ENCODE data around the gene FNDC4.

FNDC4 gene

DNA sequence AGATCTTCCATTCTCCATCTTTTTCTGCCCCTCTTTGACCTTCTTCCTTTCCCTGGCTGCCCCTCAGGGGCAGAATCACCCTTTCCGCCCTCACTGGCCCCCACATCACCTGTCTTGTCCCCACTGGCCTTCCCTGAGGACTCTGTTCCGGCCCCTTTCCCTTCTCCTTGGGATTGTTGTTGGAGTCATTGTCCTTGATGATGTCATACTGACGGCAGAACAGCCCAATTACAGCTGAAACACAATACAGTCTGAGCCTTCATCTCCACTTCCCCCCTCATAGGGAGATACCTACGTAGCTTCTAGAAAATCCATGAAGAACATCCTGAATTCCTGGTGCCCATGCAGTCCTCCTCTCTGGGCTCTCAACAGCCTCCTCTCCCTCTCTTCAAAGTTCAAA lies 2.4 kb downstream of the FNDC4 start:
- no peak for DNase-seq

DNA sequence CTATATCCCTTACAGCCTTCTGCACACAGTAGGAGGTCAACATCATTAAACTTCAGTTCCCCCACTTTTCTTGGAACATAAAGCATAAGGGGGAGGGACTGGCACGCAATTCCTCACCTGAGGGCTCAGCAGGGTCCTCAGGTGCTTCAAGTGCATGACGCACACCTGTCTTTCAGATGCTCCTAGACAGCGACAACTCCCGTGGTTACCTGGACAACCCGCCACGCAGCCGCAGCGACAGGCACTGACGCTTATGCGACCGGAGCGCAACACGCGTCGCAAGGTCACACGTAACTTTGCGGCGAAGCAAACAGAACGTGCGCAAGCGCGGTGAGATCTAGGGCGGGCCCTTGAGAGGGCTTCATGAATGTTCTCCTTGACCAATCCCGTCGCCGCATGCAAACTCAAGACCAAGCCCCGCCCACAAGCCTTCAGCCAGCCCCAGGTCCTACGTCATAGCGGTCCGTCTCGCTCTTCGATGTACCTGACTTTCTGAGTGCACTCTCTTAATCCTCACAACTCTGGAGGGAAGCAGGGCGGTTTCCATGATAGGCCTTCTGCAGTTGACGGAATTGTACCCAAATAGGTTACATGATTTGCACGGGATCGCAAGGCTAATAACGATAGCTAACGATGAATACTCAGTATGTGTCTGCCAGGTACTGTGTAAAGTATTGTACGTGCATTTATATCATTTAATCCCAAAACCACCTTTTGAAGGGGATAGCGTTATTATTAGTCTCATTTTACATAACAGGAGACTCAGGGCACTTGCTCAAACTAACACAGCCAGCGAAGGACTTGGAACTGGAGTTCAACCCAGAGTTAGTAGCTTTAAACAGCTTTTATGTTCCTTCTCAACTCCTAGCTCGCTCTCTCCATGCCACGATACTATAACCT lies 5.3 kb downstream of the FNDC4 start, which contains the start of gene IFT172:
Gene IFT172, minus strand, starts transcription at position 246 of the 900 bp plus-strand sequence. Its CDS starts 90 bp downstream, at position 156.
- peak; percentile 100 for DNase-seq

DNA sequence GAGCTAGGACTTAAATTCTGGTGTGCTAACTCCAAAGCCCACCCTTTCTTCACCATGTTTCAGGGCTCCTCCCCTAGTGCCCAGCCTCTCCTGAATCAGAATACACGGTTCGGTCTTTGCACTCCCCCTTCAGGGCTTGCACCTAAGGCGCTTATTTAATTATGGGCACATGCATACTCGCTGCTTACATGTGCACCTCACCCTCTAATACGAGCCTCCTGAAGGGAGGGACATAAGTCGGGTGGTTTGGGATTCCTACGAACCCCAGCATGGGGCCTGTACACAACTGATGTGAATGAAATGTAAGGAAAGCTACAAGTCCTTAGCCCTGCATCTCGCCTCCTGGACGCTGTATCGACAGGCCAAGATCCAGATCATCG lies 5.9 kb downstream of the FNDC4 start:
- DNase-seq = peak; percentile 20

DNA sequence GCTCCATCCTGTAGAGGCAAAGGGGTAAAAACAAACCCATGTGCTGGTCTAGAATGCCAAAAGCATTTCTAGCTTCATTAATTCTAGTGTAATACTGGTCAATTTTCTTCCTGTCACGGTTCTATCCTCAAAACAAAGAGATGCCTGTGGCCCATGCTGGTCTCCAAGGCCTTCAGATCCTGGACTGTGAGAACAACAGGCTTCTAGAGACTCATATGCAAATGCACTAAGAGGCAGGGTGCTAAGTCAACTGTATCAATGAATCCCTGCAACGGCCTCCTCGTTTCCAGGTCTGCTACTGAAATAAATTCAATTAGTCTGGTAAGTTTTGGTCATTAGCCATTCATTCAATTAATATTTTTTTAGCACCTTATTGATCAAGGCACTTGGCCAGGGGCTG lies 9.5 kb downstream of the FNDC4 start:
- no peak for DNase-seq

DNA sequence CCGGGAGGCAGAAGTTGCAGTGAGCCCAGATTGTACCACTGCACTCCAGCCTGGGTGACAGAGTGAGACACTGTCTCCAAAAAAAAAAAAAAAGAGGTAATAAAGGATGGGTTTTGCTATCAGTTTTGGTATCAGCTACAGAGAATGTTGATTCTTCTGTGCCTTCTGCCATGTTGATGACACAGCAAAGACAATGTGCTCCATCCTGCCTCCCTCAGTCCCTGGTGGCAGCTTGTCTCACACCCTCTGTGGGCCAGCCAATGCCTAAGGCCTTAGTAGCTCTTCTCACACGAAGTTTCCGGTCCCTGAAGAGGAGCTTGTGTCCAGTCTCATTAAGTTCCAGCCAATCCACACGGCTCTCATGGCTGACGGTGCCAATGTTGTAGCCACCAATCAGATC lies 23.0 kb downstream of the FNDC4 start:
- no peak for DNase-seq

DNA sequence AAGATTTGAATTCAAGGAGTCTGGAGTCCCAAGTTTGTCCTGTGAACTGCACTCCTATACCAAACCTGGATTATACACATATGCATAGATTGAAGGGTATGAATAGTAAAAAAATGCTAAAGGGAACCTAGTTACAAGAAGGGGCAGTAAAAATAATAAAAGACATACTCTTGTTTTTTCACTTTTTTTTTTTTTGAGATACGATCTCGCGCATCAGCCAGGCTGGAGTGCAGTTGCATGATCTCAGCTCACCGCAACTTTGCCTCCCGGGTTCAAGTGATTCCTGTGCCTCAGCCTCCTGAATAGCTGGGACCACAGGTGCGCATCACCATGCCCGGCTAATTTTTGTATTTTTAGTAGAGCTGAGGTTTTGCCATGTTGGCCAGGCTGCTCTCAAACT lies 30.6 kb downstream of the FNDC4 start:
- DNase-seq = no peak

DNA sequence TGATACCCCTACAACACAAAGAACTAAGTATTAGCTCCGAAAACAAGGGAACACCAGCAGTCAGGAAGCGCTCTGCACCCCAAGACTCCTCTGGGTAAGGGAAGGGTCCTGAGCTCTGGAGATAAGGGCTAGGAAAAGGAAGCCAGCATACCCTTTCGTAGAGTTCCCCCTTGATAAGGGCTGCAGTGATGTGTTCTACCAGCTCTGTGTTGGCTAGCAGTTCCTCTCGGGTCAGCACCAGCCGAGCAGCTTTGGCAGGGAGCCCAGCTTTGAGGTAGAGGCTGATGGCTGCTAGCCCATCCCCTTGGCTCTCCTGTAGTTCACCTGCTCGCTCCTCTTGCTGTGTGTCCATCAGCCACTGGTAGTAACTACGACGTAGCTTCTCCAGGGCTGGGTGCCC lies 33.9 kb downstream of the FNDC4 start:
- DNase-seq = no peak

DNA sequence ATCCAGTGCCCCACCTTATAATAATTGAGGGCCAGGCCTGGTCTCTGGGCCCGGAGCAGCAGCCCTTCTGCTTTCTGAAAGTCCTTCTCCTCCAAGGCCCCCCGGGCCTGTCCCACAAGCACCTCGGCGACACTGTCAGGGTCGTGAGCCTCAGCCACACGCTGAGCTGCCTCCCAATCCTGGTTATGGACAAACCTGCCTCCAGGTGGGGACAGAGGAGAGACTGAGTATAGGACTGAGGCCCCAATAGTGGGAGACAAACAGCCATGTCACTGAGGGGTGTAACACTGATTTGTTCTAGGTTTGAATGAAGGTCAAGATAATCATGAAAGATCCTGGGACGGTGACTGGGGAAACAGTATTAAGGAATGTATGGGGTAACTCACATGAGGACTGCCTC lies 41.0 kb downstream of the FNDC4 start:
- no peak for DNase-seq

DNA sequence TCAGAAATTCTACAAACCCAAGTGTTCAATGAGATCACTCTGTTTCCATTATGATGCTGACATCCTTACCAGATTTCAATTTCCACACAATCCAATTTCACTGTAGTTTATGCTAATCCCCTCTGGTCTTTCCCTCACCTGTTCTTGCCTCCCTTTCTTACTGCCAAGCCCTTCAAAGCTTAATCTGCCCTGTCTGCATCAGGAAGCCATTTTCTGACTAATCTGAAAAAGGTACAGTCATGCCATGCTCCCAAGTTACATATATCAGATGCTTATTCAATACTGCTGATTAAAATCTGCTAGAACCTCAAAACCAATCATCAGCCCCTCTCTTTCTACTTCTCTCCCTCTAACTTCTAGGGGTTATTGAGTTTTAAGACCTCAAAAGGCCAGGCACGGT lies 43.9 kb downstream of the FNDC4 start:
- DNase-seq = no peak

DNA sequence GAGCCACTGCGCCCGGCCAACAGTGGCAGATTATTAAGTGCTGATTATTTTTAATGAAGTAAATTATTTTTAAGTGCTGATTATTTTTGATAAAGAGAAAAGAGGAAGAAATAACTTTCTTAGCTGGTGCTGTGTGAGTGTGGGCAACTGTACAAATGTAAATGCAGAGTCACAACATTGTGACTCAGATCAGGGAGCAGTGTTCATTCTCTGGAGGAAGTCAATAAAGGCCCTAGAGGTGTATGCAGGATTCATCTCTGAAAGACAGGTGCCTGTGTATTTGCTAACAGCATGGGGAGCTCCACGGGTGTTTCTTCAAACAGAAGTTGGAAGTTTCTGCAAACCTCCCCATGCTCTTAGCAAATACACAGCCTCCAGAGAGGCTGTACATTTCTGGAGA lies 46.6 kb downstream of the FNDC4 start:
- DNase-seq = no peak

DNA sequence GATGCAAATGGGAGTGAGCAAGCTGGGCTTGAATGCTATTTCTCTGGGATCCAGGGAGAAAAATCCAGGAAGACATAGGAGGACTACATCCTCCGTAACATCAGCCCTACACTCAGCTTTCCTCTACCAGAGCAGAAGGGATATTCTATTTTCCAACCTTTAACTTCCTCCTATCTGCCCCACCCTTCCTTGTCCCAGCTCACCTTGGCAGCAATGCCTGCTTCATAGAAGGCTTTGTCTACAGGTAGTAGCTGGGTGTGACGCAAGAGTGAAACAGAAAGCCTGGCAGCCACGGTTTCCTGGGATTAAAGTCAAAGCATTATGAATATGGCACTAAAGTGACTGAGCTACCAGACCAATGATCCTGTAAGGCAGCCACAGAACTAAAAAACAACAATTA lies 48.9 kb downstream of the FNDC4 start:
- no peak for DNase-seq

DNA sequence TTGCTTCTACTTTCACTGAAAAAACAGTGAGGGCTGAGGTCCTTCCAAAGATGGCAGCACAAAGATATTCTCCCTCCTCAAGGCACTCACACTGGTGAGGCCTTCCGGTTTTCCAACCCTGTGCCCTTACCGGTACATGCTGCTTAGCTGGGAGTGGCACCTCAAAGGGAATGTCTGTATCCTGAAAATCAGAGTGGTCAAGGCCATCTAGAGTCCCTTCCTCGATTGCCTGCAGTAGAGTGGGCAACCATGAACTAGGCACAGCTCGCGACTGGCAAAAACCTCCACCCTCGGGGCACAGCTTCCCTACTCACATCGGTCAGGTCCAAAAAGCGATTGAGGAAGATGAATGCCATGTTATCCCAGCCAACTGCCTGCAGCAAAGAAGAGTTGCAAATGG lies 49.4 kb downstream of the FNDC4 start:
- no peak for DNase-seq

DNA sequence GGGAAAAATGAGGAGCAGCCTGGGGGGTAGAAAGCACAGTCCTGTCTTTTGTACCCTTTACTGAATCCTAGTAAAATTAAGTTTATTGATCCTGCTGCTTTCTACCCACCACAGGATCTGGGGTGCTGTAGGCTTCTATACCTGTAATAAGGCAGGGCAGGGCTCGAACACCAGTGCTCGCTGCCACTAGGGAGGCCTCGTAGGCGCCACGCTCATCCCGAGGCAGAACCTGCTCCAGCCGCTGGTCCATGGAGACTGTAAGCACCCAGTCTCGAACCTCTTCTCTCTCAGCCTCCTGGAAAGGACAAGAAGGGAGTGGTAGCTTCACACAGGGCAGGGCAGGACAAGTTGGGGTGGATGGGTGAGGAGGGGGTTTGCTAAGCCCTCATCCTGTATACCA lies 49.8 kb downstream of the FNDC4 start:
- DNase-seq = no peak

DNA sequence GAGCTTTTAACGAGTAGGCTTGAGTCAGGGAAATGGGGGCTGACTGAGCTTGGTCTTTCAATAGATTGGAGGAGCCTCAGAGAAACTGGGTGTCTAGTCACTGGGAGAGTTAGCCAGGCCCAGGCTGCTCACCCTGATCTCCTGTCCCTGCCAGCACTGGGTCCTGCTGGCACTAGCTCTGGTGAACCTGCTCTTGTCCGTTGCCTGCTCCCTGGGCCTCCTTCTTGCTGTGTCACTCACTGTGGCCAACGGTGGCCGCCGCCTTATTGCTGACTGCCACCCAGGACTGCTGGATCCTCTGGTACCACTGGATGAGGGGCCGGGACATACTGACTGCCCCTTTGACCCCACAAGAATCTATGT lies 52.1 kb downstream of the FNDC4 start:
- DNase-seq = no peak

DNA sequence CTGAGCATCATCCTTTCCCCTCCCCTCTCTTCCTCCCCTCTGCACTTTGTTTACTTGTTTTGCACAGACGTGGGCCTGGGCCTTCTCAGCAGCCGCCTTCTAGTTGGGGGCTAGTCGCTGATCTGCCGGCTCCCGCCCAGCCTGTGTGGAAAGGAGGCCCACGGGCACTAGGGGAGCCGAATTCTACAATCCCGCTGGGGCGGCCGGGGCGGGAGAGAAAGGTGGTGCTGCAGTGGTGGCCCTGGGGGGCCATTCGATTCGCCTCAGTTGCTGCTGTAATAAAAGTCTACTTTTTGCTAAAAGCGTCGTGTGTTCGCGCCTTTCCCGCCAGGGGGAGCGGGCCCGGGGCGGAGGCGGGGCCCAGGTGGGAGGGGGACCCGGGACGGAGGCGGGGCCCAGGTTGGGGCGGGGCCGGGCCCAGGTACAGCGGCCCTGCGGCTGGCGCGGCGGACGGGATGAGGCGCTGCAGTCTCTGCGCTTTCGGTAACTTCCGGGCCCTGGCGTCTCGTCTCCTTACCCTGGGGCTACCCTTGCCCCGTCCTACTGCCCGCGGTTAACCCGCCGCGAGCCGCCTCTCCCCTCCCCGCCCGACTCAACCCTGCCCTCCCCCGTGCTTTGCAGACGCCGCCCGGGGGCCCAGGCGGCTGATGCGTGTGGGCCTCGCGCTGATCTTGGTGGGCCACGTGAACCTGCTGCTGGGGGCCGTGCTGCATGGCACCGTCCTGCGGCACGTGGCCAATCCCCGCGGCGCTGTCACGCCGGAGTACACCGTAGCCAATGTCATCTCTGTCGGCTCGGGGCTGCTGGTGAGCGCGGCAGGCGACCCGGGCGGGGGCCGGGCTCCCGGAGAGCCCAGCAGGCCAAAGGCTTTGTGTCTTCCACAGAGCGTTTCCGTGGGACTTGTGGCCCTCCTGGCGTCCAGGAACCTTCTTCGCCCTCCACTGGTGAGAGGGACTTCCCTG lies 52.8 kb downstream of the FNDC4 start, which contains the start of gene KRTCAP3:
Gene KRTCAP3, plus strand, starts transcription at position 424 of the 962 bp plus-strand sequence. Its CDS starts 32 bp downstream, at position 456.
- DNase-seq = peak; percentile 35

Measured in CD4-positive, alpha-beta T cell treated with Interferon gamma for 1 hour (primary cell).